ENCODE results near the gene GTF2H4. TPM values are rescaled to one million over a fixed set of nuclear protein-coding genes. Genes with fewer than 3 reads are reported as not detected.

Gene GTF2H4
- polyA plus RNA-seq, 1 donor from 2014 or later = 101 TPM

- Histone ChIP-seq H2AFZ (ENCODE audit: low read depth, low read length) (peak overlapping the region; percentile 63), H3K36me3 (ENCODE audit: insufficient read depth, low read length) (no peaks in the 10 kb centered on the region), H3K4me3 (ENCODE audit: low read length) (peak overlapping the region; percentile 72), H3K27me3 (ENCODE audit: insufficient read depth, low read depth, low read length) (no peaks in the 10 kb centered on the region), H3K79me2 (replicated peaks; ENCODE audit: insufficient read depth, low read length) (peaks cover 61% of the 10 kb centered on the region), H3K9me2 (ENCODE audit: insufficient read depth, low read length) (no peaks in the 10 kb centered on the region), H3K9me3 (ENCODE audit: low read length) (no peaks in the 10 kb centered on the region), H3K27ac (ENCODE audit: low read length) (peak overlapping the region; percentile 100), H4K20me1 (ENCODE audit: insufficient read depth) (no peaks in the 10 kb centered on the region), H3K9ac (ENCODE audit: low read length) (peak overlapping the region; percentile 99), H3F3A (ENCODE audit: insufficient read depth, low read length, poor library complexity, severe bottlenecking) (peaks cover 21% of the 10 kb centered on the region), H3K4me2 (ENCODE audit: low read length) (peak overlapping the region; percentile 84)
- TF ChIP-seq POLR2AphosphoS5 (IDR thresholded peaks at IDR 0.05) (no peak), MXI1 (conservative IDR thresholded peaks at IDR 0.05; ENCODE audit: poor library complexity, severe bottlenecking) (no peak), CTCF (IDR thresholded peaks at IDR 0.05; ENCODE audit: poor library complexity, severe bottlenecking) (no peak), EP300 (conservative IDR thresholded peaks at IDR 0.05; ENCODE audit: poor library complexity, severe bottlenecking) (no peak), SMC3 (conservative IDR thresholded peaks at IDR 0.05; ENCODE audit: poor library complexity) (no peak), TAF1 (IDR thresholded peaks at IDR 0.05; ENCODE audit: low read depth) (no peak), EZH2 (IDR thresholded peaks at IDR 0.05; ENCODE audit: borderline replicate concordance, insufficient read depth, low read length, poor library complexity, severe bottlenecking) (no peak), RAD21 (conservative IDR thresholded peaks at IDR 0.05) (no peak)
- TF ChIP-seq, protein P1, sequence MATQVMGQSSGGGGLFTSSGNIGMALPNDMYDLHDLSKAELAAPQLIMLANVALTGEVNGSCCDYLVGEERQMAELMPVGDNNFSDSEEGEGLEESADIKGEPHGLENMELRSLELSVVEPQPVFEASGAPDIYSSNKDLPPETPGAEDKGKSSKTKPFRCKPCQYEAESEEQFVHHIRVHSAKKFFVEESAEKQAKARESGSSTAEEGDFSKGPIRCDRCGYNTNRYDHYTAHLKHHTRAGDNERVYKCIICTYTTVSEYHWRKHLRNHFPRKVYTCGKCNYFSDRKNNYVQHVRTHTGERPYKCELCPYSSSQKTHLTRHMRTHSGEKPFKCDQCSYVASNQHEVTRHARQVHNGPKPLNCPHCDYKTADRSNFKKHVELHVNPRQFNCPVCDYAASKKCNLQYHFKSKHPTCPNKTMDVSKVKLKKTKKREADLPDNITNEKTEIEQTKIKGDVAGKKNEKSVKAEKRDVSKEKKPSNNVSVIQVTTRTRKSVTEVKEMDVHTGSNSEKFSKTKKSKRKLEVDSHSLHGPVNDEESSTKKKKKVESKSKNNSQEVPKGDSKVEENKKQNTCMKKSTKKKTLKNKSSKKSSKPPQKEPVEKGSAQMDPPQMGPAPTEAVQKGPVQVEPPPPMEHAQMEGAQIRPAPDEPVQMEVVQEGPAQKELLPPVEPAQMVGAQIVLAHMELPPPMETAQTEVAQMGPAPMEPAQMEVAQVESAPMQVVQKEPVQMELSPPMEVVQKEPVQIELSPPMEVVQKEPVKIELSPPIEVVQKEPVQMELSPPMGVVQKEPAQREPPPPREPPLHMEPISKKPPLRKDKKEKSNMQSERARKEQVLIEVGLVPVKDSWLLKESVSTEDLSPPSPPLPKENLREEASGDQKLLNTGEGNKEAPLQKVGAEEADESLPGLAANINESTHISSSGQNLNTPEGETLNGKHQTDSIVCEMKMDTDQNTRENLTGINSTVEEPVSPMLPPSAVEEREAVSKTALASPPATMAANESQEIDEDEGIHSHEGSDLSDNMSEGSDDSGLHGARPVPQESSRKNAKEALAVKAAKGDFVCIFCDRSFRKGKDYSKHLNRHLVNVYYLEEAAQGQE (IDR thresholded peaks at IDR 0.05; ENCODE audit: borderline replicate concordance) = no peak
Observed at GRCh38 chr6:30879684-30880427, 28.2 kb upstream of the GTF2H4 start.

DNA sequence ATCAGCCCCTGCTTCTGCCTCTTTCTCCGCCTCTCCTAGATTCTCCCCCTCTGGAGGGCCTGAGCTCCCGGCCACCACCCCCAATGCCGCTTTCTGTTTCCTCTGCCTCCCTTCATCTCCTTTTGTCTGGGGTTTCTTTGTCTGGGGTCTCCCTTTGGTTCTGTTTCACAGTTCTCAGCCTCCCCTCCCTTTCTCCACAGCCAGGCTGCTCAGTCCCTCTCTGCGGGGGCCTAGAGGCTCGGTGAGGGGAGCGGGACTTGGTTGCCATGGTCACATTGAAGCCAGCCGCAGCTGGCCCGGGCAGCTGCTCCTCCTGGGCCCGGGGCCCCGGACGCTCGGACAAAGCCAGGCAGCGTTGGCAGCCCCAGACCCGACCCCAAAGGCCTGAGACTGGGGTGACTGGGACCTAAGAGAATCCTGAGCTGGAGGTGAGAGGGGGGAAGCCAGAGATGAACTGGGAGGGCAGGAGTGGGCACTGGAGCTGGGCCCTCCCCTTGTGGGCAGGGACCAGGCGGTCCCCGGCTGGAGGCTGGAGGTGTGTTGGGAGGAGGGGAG, 27.2 kb upstream of the GTF2H4 start:
- peak overlapping the region; percentile 99 for H3K9ac ChIP-seq (ENCODE audit: low read length)

More for the DNA sequence above, 27.2 kb upstream of the GTF2H4 start:
- Histone ChIP-seq H2AFZ (ENCODE audit: low read depth, low read length) (peak overlapping the region; percentile 63), H3K4me2 (ENCODE audit: low read length) (peak overlapping the region; percentile 84), H3K36me3 (ENCODE audit: insufficient read depth, low read length) (no peaks in the 10 kb centered on the region), H3K4me3 (ENCODE audit: low read length) (peak overlapping the region; percentile 72), H3K79me2 (replicated peaks; ENCODE audit: insufficient read depth, low read length) (peaks cover 70% of the 10 kb centered on the region), H3F3A (ENCODE audit: insufficient read depth, low read length, poor library complexity, severe bottlenecking) (peaks cover 26% of the 10 kb centered on the region), H3K27me3 (ENCODE audit: insufficient read depth, low read depth, low read length) (no peaks in the 10 kb centered on the region), H3K9me3 (ENCODE audit: low read length) (no peaks in the 10 kb centered on the region), H4K20me1 (ENCODE audit: insufficient read depth) (no peaks in the 10 kb centered on the region), H3K9me2 (ENCODE audit: insufficient read depth, low read length) (no peaks in the 10 kb centered on the region), H3K27ac (ENCODE audit: low read length) (peak overlapping the region; percentile 100)
- TF ChIP-seq EZH2 (IDR thresholded peaks at IDR 0.05; ENCODE audit: borderline replicate concordance, insufficient read depth, low read length, poor library complexity, severe bottlenecking) (no peak), RAD21 (conservative IDR thresholded peaks at IDR 0.05) (no peak), TAF1 (IDR thresholded peaks at IDR 0.05; ENCODE audit: low read depth) (peak; percentile 66), SMC3 (conservative IDR thresholded peaks at IDR 0.05; ENCODE audit: poor library complexity) (peak; percentile 28), MXI1 (conservative IDR thresholded peaks at IDR 0.05; ENCODE audit: poor library complexity, severe bottlenecking) (peak; percentile 47), EP300 (conservative IDR thresholded peaks at IDR 0.05; ENCODE audit: poor library complexity, severe bottlenecking) (peak; percentile 64), POLR2AphosphoS5 (IDR thresholded peaks at IDR 0.05) (peak; percentile 57)
- TF ChIP-seq, protein P1 (IDR thresholded peaks at IDR 0.05; ENCODE audit: borderline replicate concordance) = peak; percentile 86
